Astrocyte (in vitro differentiated cells and primary cell): ENCODE data around the gene TEAD4. TPM values are rescaled to one million over a fixed set of nuclear protein-coding genes. Genes with fewer than 3 reads are reported as not detected.
A peak's percentile ranks its signal among the peaks of the same experiment; 100 is the strongest.

ENCODE experiments used
- DNase-seq: peaks from one replicate; pipeline ENCODE4 v3.0.0-alpha.2; 2010; ENCODE audit warnings: low read depth
- FAIRE-seq: peaks from 2 replicates; lab custom pipeline; 2011; peaks lifted over from hg19 to GRCh38; lab: Jason Lieb, UNC
- H2AFZ ChIP-seq: 2 replicates; pipeline ENCODE4 v1.6.0; 2012; ENCODE audit warnings: low read depth, low read length, inconsistent platforms
- H3K27ac ChIP-seq: 2 replicates; pipeline ENCODE4 v1.5.1; 2011; ENCODE audit warnings: low read depth, low read length, inconsistent platforms
- H3K27me3 ChIP-seq: 2 replicates; pipeline ENCODE4 v1.6.0; 2011; ENCODE audit warnings: low read length, inconsistent platforms; ENCODE audit not compliant: insufficient read depth
- H3K36me3 ChIP-seq: 2 replicates; pipeline ENCODE4 v1.5.1; 2011; ENCODE audit warnings: low read length, inconsistent platforms; ENCODE audit not compliant: insufficient read depth
- H3K4me1 ChIP-seq: 2 replicates; pipeline ENCODE4 v1.5.1; 2011; ENCODE audit warnings: low read length, inconsistent platforms; ENCODE audit not compliant: insufficient read depth
- H3K4me2 ChIP-seq: 2 replicates; pipeline ENCODE4 v1.6.0; 2012; ENCODE audit warnings: low read length, inconsistent platforms
- H3K4me3 ChIP-seq: 2 replicates; pipeline ENCODE4 v1.5.1; 2011; ENCODE audit warnings: low read depth, mild to moderate bottlenecking, low read length, inconsistent platforms; ENCODE audit not compliant: insufficient read depth
- H3K79me2 ChIP-seq: 2 replicates; pipeline ENCODE4 v1.6.0; 2012; ENCODE audit warnings: mild to moderate bottlenecking, low read length, inconsistent platforms; ENCODE audit not compliant: insufficient read depth
- H3K9ac ChIP-seq: 2 replicates; pipeline ENCODE4 v1.6.0; 2012; ENCODE audit warnings: mild to moderate bottlenecking, low read length, inconsistent platforms
- H3K9me3 ChIP-seq: 2 replicates; pipeline ENCODE4 v1.5.1; 2012; ENCODE audit warnings: low read depth, mild to moderate bottlenecking, low read length, inconsistent platforms; ENCODE audit not compliant: insufficient read depth
- H4K20me1 ChIP-seq: 2 replicates; pipeline ENCODE4 v1.6.0; 2012; ENCODE audit warnings: low read length, inconsistent platforms; ENCODE audit not compliant: insufficient read depth
- H3K27ac Mint-ChIP-seq: one replicate; pipeline ENCODE4 v1.8.0; 2021; ENCODE audit warnings: mild to moderate bottlenecking, mixed read lengths; ENCODE audit not compliant: unreplicated experiment
- H3K27me3 Mint-ChIP-seq: one replicate; pipeline ENCODE4 v1.8.0; 2021; ENCODE audit warnings: low read depth, mixed read lengths; ENCODE audit not compliant: unreplicated experiment
- H3K36me3 Mint-ChIP-seq: one replicate; pipeline ENCODE4 v1.8.0; 2021; ENCODE audit warnings: low read depth, mixed read lengths; ENCODE audit not compliant: unreplicated experiment
- H3K4me1 Mint-ChIP-seq: one replicate; pipeline ENCODE4 v1.8.0; 2021; ENCODE audit warnings: low read depth, mixed read lengths; ENCODE audit not compliant: unreplicated experiment
- H3K4me3 Mint-ChIP-seq: one replicate; pipeline ENCODE4 v1.8.0; 2021; ENCODE audit warnings: mild to moderate bottlenecking, moderate library complexity, mixed read lengths; ENCODE audit not compliant: unreplicated experiment
- H3K9me3 Mint-ChIP-seq: one replicate; pipeline ENCODE4 v1.8.0; 2021; ENCODE audit warnings: mild to moderate bottlenecking, mixed read lengths; ENCODE audit not compliant: unreplicated experiment
- CTCF ChIP-seq: IDR thresholded peaks from 2 replicates; pipeline ENCODE4 v1.5.1; 2011; ENCODE audit warnings: low read depth, mild to moderate bottlenecking, inconsistent platforms, low read length, moderate library complexity; ENCODE audit not compliant: insufficient read depth
- EZH2 ChIP-seq: IDR thresholded peaks from 2 replicates; pipeline ENCODE4 v1.6.1; 2012; ENCODE audit warnings: mild to moderate bottlenecking, low read length, inconsistent platforms; ENCODE audit not compliant: insufficient read depth
- total RNA-seq: library from RNA; stranded (reverse); gene quantifications from 2 replicates; pipeline ENCODE4 v1.2.1, GENCODE V29; 2021

TEAD4 gene
- total RNA-seq, 1 donor from 2014 or later, result 19.1 TPM

- Histone ChIP-seq H2AFZ (peak overlapping the region; percentile 81), H3K36me3 (no peaks in the 10 kb centered on the region), H3K4me1 (peaks cover 36% of the 10 kb centered on the region), H3K9ac (peak overlapping the region; percentile 88), H3K9me3 (no peaks in the 10 kb centered on the region), H3K27ac (peak overlapping the region; percentile 78), H3K4me2 (peak overlapping the region; percentile 87), H4K20me1 (peaks cover 32% of the 10 kb centered on the region), H3K4me3 (peak overlapping the region; percentile 68), H3K79me2 (peaks cover 52% of the 10 kb centered on the region), H3K27me3 (no peaks in the 10 kb centered on the region)
- FAIRE-seq, result no peak
- DNase-seq, result peak; percentile 56
- H3K4me1 Mint-ChIP-seq, result peaks cover 16% of the 10 kb centered on the region
- H3K9me3 Mint-ChIP-seq, result no peaks in the 10 kb centered on the region
- no peaks in the 10 kb centered on the region for H3K27me3 Mint-ChIP-seq
- H3K27ac Mint-ChIP-seq, result peak overlapping the region; percentile 86
- H3K36me3 Mint-ChIP-seq, result peaks cover 4% of the 10 kb centered on the region
- peak overlapping the region; percentile 84 for H3K4me3 Mint-ChIP-seq
- no peak for TF ChIP-seq CTCF
These were observed 1.3 kb downstream of the TEAD4 start for GRCh38 chr12:2960390-2960956.

- Mint-ChIP-seq H3K27me3 (no peaks in the 10 kb centered on the region), H3K4me3 (peak overlapping the region; percentile 84), H3K4me1 (peaks cover 16% of the 10 kb centered on the region), H3K36me3 (peaks cover 4% of the 10 kb centered on the region), H3K27ac (no peak overlapping the region), H3K9me3 (no peaks in the 10 kb centered on the region)
- Histone ChIP-seq H3K9ac (peak overlapping the region; percentile 88), H3K27me3 (no peaks in the 10 kb centered on the region), H2AFZ (no peak overlapping the region), H3K79me2 (peaks cover 57% of the 10 kb centered on the region), H3K36me3 (no peaks in the 10 kb centered on the region), H4K20me1 (peaks cover 35% of the 10 kb centered on the region), H3K9me3 (no peaks in the 10 kb centered on the region), H3K4me3 (peak overlapping the region; percentile 68), H3K27ac (peak overlapping the region; percentile 25), H3K4me1 (peaks cover 36% of the 10 kb centered on the region), H3K4me2 (peak overlapping the region; percentile 87)
- no peak for FAIRE-seq
- no peak for TF ChIP-seq CTCF
- TF ChIP-seq EZH2, result no peak
- DNase-seq, result peak; percentile 15
These were observed 1.9 kb downstream of the TEAD4 start for GRCh38 chr12:2960996-2961616.

- peaks cover 63% of the 10 kb centered on the region for H3K79me2 ChIP-seq
- H3K9me3 Mint-ChIP-seq, result no peaks in the 10 kb centered on the region
- H3K4me3 ChIP-seq, result peak overlapping the region; percentile 68
- peak overlapping the region; percentile 51 for H3K4me3 Mint-ChIP-seq
- H3K4me1 ChIP-seq, result peaks cover 36% of the 10 kb centered on the region
- H3K27ac ChIP-seq, result no peak overlapping the region
- DNase-seq (no peak), FAIRE-seq (no peak)
- H3K36me3 Mint-ChIP-seq, result peaks cover 4% of the 10 kb centered on the region
- peaks cover 16% of the 10 kb centered on the region for H3K4me1 Mint-ChIP-seq
- no peaks in the 10 kb centered on the region for H3K9me3 ChIP-seq
- no peaks in the 10 kb centered on the region for H3K27me3 ChIP-seq
- H3K27ac Mint-ChIP-seq, result no peak overlapping the region
- no peak overlapping the region for H2AFZ ChIP-seq
- H3K27me3 Mint-ChIP-seq, result no peaks in the 10 kb centered on the region
- H3K4me2 ChIP-seq, result peak overlapping the region; percentile 87
- TF ChIP-seq EZH2 (no peak), CTCF (no peak)
- peaks cover 37% of the 10 kb centered on the region for H4K20me1 ChIP-seq
- H3K9ac ChIP-seq, result peak overlapping the region; percentile 88
- H3K36me3 ChIP-seq, result no peaks in the 10 kb centered on the region
These were observed 2.5 kb downstream of the TEAD4 start for GRCh38 chr12:2961705-2962104.
